GM19438 (cell line): ENCODE measurements around the gene HDAC11.
"Not testable (repeated sequence)": the region's sequence is repeated elsewhere in the genome, so short reads cannot be mapped to it uniquely, and the experiment has no call there.

ENCODE experiments used
- ATAC-seq: cut with Tn5 transposase; IDR thresholded peaks from one replicate; pipeline ENCODE4 v1.9.1; 2021; ENCODE audit warnings: low read depth; ENCODE audit not compliant: unreplicated experiment

Gene HDAC11

GRCh38 chr3:13479582-13480339, at the start of gene HDAC11:
HDAC11 (plus strand) TSS chr3:13480306; CDS start chr3:13480348, 42 bp downstream.
- peak; percentile 93 for ATAC-seq

DNA sequence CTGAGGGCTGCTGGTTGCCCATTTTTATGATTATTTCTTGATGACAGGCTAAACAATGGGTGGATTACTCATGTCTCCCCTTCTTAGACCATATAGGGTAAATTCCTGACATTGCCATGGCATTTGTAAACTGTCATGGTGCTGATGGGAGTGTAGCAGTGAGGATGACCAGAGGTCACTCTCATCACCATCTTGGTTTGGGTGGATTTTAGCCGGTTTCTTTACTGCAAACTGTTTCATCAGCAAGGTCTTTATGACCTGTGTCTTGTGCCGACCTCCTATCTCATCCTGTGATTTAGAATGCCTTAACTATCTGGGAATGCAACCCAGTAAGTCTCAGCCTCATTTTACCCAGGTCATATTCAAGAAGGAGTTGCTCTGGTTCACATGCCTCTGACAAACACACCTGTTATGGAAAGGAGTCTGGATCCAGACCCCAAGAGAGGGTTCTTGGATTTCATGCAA, 49.7 kb upstream of the HDAC11 start:
- ATAC-seq: not testable (repeated sequence)

DNA sequence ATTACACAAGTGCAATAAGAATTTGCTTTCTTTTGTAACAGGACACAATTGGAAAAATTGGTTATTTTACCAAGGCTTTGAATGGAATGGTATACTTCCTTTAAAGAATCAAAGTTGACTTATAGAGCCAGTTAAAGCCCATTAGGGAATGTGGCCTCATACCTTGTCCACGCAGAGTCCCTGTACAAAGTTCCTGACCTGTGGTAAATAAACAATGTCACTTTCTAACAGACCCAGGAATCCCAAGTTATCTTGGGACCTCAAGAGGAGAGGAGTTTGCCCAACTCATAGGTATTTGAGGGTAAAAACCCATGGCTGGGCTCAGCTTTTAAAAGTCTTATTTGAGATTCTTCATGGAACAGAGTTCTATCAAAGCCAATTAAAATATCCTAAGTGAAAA, 48.0 kb upstream of the HDAC11 start:
- no peak for ATAC-seq

DNA sequence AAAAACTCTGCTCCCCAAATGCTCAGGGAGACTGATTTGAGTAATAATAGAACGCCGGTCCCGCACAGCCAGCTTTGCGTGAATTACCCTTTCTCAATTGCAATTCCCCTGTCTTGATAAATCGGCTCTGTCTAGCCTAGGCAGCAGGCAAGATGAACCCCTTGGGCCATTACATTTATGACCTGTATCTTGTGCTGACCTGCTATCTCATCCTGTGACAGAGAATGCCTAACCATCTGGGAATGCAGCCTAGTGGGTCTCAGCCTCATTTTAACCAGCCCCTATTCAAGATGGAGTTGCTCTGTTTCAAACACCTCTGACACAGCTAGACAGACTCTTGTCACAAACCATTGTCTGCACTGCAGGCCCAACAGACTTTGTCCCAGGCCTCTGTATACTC, 46.2 kb upstream of the HDAC11 start:
- no peak for ATAC-seq

DNA sequence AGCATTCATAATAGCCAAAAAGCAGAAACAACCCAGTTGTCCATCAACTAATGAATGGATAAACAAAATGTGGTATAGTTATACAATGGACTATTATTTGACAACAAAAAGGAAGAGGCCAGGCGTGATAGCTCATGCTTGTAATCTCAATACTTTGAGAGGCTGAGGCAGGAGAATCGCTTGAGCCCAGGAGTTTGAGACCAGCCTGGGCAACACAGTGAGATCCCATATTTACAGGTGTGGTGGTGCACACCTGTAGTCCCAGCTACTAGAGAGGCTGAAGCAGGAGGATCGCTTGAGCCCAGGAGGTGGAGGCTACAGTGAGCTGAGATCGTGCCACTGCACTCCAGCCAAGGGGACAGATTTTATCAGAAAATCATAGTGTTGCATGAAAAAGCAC, 43.9 kb upstream of the HDAC11 start:
- not testable (repeated sequence) for ATAC-seq

DNA sequence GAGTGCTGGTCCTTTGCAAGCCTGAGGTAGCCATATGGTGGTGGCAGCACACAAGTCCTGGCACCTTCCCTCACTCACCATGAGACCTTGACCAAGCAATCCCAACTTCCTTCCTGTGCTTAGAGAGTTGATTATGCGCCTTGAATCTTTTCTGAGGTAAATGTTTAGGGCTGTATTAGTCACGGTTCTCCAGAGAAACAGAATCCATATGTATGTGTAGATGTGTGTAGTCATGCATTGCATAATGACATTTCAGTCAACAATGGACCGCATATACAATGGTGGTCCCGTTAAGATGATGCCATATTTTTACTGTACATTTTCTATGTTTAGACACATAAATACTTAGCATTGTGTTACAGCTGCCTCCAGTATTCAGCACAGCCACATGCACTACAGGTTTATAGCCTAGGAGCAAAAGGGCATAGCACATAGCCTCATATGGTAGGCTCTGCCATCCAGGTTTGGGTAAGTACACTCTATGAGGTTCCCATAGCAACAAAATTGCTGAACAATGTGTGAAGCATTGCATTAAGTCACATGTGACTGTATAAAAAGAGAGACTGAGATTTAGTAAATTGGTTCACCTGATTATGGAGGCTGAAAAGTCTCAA, 39.8 kb upstream of the HDAC11 start:
- no peak for ATAC-seq

DNA sequence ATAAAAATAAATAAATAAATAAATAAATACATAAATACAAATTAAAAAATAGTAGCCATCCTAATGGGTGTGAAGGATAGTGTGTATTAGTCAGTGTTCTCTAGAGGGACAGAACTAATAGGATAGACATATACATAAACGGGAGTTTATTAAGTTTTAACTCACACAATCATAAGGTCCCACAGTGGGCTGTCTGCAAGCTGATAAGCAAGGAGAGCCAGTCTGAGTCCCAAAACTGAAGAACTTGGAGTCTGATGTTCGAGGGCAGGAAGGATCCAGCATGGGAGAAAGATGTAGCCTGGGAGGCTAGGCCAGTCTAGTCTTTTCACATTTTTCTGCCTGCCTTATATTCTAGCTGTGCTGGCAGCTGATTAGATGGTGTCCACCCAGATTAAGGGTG, 37.2 kb upstream of the HDAC11 start:
- not testable (repeated sequence) for ATAC-seq

DNA sequence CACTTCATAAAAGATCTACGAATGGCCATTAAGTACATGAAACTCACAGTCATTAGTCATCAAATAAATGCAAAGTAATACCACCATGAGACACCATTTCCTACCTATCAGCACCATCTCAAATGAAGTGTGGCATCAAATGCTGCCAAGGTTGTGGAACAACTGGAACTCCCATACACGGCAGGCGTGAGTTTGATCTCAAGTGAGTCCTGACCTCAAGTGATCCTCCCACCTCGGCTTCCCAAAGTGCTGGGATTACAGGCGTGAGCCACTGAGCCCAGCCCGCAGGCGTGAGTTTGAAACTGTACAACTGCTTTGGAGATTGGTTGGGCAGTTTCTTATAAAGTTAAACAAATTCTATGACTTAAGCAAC, 28.8 kb upstream of the HDAC11 start:
- ATAC-seq: peak; percentile 2

DNA sequence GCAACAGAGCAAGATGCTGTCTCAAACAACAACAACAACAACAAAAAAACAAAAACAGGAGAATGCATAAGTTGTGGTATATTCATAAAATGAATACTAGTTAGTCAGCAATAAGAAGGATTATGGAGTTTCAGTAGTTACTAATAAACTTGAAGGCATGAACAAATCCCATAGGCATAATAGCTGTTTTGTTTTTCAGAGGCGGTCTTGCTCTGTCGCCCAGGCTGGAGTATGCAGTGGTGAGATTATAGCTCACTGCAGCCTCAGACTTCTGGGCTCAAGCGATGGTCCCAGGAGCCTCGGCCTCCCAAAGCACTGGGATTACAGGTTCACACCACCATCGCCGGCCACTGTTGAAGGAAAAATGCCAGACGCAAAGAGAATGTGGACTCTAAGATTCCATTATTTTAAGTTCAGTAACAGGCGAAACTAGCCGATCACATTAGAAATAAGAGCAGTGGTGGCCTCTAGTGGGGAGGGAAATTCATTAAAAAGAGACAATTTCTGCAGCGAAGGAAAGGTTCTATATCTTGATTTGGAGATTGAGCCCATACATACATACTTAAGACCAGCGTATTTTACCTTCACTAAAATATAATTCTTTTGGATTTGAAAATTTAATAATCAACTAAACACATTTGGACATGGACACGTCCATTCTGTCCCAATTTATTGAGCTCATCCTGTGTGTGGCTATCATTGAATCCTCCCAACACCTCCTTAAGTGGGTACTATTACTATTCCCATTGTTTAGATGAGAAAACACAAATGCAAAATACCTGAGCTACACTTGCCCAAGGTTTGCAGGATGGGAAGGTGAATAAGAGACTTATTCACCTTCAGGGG, 27.4 kb upstream of the HDAC11 start:
- no peak for ATAC-seq

DNA sequence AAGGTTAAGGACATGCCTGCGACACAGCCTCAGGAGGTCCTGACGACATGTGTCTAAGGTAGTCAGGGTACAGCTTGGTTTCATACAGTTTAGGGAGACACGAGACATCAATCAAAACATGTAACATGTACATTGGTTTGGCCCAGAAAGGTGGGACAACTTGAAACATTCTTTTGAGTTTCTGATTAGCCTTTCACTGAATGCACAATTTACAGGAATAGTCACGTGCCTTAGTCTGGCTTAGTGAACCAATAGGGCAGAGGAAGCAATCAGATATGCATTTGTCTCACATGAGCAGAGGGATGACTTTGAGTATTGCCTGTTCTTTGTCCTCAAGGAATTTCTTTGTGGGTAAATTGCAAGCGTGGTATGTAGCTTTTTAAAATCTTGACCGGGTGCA, 24.5 kb upstream of the HDAC11 start:
- no peak for ATAC-seq

- no peak for ATAC-seq
These were observed 22.5 kb upstream of the HDAC11 start for GRCh38 chr3:13457593-13457992.

GRCh38 chr3:13459605-13460340, 20.3 kb upstream of the HDAC11 start:
- ATAC-seq: no peak

DNA sequence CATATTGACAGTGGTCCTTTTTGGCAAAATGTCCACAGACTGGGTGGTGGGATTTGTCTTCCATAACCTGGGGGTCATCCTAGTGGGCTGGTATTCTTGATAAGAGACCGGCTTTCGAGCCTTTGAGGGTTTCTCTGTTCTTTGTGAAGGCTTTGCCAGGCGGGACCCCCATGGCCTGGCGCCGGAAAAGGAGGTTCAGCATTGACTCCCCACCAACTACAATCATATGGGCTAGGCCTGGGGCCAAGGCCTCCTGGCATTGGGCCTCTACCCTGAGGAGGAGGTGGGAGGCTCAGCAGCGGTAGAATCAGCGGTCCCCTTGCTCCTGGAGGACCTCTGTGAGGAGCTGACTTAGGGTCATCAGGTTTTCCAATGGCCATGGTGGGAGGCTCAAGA, 19.8 kb upstream of the HDAC11 start:
- no peak for ATAC-seq

GRCh38 chr3:13461169-13462124, 18.7 kb upstream of the HDAC11 start:
- ATAC-seq: no peak

- no peak for ATAC-seq
These were observed 17.9 kb upstream of the HDAC11 start for GRCh38 chr3:13462125-13462629.

DNA sequence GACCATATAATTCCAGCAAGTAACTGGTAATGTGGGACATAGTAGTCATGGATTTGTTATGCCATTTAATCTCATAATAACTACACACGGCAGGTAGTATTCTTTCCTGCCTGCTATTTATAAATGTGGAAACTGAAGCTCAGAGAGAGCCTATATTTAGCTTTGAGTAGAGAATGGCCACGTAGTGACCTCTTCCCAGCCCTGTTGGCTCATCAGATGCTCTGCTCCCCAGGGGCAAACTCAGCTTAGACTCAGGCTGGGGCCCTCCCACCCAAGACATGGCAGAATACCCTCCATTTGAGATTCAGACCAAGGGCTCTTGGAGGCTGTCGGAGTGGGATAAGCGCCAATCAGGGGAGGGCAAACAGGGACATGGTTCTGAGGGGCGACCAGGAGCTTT, 17.3 kb upstream of the HDAC11 start:
- ATAC-seq: no peak

DNA sequence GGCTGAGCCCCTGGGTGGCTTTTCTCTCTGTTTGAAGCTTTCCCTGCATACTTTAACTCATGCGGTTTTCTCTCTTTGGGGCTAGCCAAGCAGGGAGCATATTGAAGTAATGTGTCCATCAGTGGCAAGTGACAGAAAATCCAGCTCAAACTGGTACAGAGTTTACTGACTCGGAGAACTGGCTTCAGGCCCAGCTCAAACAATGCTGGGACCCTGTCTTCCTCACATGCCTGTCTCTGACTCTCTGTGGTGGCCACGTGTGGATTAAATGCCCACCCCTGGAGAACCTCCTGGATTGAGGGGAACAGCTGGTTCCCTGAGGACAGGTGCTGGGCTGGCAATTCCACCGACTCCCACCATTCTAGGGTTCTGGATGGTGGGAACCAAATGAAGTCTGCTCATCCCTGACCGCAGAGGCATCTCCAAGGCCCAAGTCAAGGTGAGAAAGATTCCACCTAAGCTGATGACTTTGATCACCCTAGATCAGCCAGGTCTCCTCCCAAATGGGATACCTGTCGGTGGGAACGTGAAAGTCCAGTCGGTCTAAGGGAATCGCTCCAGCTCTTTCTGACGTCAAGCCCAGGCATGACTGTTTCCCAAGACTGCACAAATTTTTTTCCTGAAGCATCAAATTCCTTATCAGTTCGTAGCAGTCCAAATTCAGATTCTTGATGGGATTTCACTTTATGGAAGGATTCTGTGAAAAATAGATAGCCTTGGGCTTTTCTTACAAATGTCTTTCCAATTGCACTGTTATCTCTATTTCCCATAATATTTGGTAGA, 16.3 kb upstream of the HDAC11 start:
- ATAC-seq: no peak

- no peak for ATAC-seq
These were observed 14.8 kb upstream of the HDAC11 start for GRCh38 chr3:13465236-13465873.
